Measurements from ENCODE around the gene CLEC4G.
"Not testable (repeated sequence)": the region's sequence is repeated elsewhere in the genome, so short reads cannot be mapped to it uniquely, and the experiment has no call there.

The CLEC4G gene
- 0 reads per million in 2 donors for total RNA-seq

GRCh38 chr19:7732045-7732444 is at the start of gene CLEC4G:
Gene CLEC4G, minus strand, starts transcription at chr19:7732110. Its CDS starts 8 bp downstream, at chr19:7732102.
- DNase-seq, result no peak

- no peak for DNase-seq
These were observed 49.2 kb upstream of the CLEC4G start for GRCh38 chr19:7781157-7781556.

- peak in 1 of 5 experiments; percentile 55 for DNase-seq
These were observed 47.9 kb upstream of the CLEC4G start for GRCh38 chr19:7779631-7780486.

GRCh38 chr19:7778081-7778480 is 46.2 kb upstream of the CLEC4G start:
- DNase-seq, result no peak

- DNase-seq, result no peak
These were observed 43.9 kb upstream of the CLEC4G start for GRCh38 chr19:7775761-7776160.

- no peak for DNase-seq
These were observed 41.9 kb upstream of the CLEC4G start for GRCh38 chr19:7773841-7774240.

- peak in 3 of 5 experiments; percentile 5 to 68 (median 24) for DNase-seq
These were observed 40.9 kb upstream of the CLEC4G start for GRCh38 chr19:7772752-7773291.

- no peak for DNase-seq
These were observed 39.2 kb upstream of the CLEC4G start for GRCh38 chr19:7771072-7771471.

- no peak for DNase-seq
These were observed 37.3 kb upstream of the CLEC4G start for GRCh38 chr19:7769171-7769570.

GRCh38 chr19:7767487-7767886 is 35.6 kb upstream of the CLEC4G start:
- no peak for DNase-seq

GRCh38 chr19:7766535-7766934 is 34.6 kb upstream of the CLEC4G start:
- DNase-seq, result no peak

GRCh38 chr19:7765043-7765442 is 33.1 kb upstream of the CLEC4G start:
- DNase-seq, result not testable (repeated sequence)

- DNase-seq, result not testable (repeated sequence)
These were observed 32.2 kb upstream of the CLEC4G start for GRCh38 chr19:7764157-7764556.

GRCh38 chr19:7763696-7764095 is 31.8 kb upstream of the CLEC4G start:
- no peak for DNase-seq

GRCh38 chr19:7762719-7763293 is 30.9 kb upstream of the CLEC4G start, which contains the start of gene CLEC4M:
Gene CLEC4M, plus strand, starts transcription at chr19:7763243. Its CDS starts 24 bp downstream, at chr19:7763267.
- no peak for DNase-seq

- DNase-seq, result no peak
These were observed 27.2 kb upstream of the CLEC4G start for GRCh38 chr19:7759156-7759555.

- no peak for DNase-seq
These were observed 25.4 kb upstream of the CLEC4G start for GRCh38 chr19:7757358-7757757.

GRCh38 chr19:7756258-7756657 is 24.3 kb upstream of the CLEC4G start:
- DNase-seq, result no peak

- DNase-seq, result peak in 1 of 5 experiments; percentile 6
These were observed 19.4 kb upstream of the CLEC4G start for GRCh38 chr19:7751157-7751783.

GRCh38 chr19:7748756-7749155 is 16.8 kb upstream of the CLEC4G start:
- DNase-seq, result no peak

- DNase-seq, result no peak
These were observed 16.3 kb upstream of the CLEC4G start for GRCh38 chr19:7748171-7748570.

- DNase-seq, result no peak
These were observed 15.3 kb upstream of the CLEC4G start, which contains the start of gene CD209 for GRCh38 chr19:7746903-7747884. Gene CD209, minus strand, starts transcription at chr19:7747534. Its CDS starts 23 bp downstream, at chr19:7747511.
